ENCODE measurements around the gene RWDD2A.

DNA sequence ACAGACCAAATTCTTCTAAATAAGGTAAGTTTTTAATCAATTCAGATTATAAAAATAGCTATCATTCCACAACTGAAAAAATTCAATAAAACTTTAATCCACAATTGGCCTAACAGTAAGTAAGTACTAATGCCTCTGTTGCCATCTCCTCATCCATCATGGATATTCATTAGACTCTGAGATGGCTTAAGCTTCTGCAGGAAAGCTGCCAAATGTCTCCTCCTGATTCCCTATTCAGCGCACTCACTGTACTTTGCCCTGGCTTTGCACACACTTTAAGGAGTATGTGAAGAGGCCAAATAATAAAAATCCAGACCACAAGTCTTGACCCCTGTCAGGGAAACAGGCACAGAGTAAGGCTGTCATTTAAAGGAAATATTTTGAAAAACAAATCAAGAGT, 23.6 kb upstream of the RWDD2A start:
- TF ChIP-seq, protein P1, sequence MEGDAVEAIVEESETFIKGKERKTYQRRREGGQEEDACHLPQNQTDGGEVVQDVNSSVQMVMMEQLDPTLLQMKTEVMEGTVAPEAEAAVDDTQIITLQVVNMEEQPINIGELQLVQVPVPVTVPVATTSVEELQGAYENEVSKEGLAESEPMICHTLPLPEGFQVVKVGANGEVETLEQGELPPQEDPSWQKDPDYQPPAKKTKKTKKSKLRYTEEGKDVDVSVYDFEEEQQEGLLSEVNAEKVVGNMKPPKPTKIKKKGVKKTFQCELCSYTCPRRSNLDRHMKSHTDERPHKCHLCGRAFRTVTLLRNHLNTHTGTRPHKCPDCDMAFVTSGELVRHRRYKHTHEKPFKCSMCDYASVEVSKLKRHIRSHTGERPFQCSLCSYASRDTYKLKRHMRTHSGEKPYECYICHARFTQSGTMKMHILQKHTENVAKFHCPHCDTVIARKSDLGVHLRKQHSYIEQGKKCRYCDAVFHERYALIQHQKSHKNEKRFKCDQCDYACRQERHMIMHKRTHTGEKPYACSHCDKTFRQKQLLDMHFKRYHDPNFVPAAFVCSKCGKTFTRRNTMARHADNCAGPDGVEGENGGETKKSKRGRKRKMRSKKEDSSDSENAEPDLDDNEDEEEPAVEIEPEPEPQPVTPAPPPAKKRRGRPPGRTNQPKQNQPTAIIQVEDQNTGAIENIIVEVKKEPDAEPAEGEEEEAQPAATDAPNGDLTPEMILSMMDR (IDR thresholded peaks at IDR 0.05) = no peak
- TF ChIP-seq POLR2A (IDR thresholded peaks at IDR 0.05) = no peak

All from ovary (tissue), 3 donors.